DMS53 treated with DMSO at 0.1 percent for 48 hours (cell line): ENCODE results near the gene TAMALIN.
A peak's percentile ranks its signal among the peaks of the same experiment; 100 is the strongest.

Experiments used
- DNase-seq: peaks from one replicate; lab custom pipeline; 2025; ENCODE audit not compliant: unreplicated experiment; lab: John Stamatoyannopoulos, UW

The TAMALIN gene

DNA sequence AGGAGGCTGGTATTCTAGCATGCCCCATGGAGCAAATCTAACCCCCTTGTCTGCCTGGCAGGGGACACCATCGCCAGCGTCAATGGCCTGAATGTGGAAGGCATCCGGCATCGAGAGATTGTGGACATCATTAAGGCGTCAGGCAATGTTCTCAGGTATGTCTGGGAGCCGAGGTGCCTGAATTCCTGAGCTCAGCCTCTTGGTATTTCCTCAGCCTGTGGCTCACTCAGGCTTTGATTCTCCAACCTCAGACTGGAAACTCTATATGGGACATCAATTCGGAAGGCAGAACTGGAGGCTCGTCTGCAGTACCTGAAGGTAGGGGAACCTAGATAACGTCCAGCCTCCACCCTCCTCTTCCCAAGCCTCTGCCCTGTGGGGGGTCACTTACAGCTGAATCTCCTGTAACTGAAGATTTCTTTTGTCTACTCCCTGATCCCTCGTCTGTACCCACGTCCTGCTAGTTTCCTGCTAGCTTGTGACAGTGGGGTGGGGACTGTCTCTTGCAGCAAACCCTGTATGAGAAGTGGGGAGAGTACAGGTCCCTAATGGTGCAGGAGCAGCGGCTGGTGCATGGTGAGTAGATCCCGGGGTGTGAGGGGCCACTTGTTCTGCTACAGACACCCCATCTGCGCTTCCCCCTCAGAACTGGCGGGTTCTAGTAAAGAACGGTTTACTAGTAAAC is 7.0 kb downstream of the TAMALIN start:
- DNase-seq = no peak

GRCh38 chr12:52014567-52015530 is 8.1 kb downstream of the TAMALIN start:
- DNase-seq = no peak

- no peak for DNase-seq
Measured at GRCh38 chr12:52015532-52016041, 8.8 kb downstream of the TAMALIN start.

DNA sequence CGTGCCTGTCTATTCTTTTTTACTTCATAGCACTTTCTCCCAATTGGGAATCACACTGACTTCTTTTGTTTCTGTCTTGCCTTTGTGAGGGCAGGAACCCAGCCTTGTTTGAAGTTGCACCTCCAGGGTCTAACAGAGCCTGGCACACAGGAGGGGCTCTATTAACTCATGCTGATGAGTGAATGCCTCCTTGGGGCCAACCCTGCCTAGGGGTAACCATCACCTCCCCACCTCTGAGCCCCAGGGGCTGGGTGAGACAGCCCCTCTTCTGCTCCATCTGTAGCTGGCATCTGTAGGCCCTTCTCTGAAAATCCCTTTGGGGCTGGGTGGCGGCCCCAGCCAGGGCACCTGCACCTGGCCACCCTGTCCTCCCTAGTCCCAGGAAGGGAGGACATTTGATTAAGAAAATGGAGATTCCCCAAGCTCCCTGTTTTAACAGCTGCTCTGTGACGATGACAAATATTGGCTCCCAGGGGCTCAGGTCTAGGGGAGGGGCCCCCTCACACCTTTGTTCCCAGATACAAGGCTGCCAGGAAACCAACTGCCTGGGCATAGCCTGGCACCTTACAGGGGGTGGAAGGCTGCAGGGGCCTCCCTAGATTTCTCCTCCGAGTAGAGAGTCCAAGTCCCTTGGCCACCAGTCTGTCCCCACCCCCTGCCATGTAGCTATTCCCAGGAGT is 11.8 kb downstream of the TAMALIN start:
- peak; percentile 58 for DNase-seq

DNA sequence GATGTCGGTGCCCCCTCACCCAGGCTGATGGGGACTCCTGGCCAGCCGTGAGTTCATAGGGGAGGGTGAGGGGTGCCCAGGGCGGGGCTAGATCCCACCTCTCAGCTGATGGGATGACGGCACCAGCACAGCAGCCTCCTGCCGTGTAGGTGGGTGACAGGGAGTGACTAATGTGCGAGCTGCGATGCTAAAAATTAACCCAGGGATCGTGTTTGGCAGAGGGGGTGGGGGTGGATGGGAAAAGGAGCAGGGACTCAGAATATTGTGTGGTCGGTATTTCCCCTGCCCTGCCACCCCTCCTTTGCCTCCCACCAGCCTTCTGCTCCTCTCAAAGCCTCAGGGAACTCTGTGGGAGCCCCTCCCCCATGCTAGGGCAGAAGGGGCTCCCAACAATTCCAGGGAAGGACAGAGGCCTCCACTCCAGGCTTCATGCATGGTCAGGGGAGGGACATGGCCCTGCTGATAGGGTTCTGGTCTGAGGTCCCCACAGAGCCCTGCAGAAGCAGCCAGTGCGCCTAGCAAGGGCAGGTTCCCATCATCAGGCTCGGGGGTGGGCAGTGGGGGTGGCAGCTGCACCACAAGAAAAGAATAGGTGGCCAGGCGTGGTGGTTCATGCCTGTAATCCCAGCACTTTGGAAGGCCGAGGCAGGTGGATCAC is 12.5 kb downstream of the TAMALIN start:
- peak; percentile 38 for DNase-seq

GRCh38 chr12:52020539-52021336 is 14.0 kb downstream of the TAMALIN start:
- peak; percentile 46 for DNase-seq

GRCh38 chr12:52022841-52023181 is 16.1 kb downstream of the TAMALIN start:
- peak; percentile 58 for DNase-seq

GRCh38 chr12:52023182-52023975 is 16.6 kb downstream of the TAMALIN start:
- DNase-seq = peak; percentile 71

- no peak for DNase-seq
Measured at GRCh38 chr12:52023976-52024688, 17.4 kb downstream of the TAMALIN start.

GRCh38 chr12:52024845-52025230 is 18.1 kb downstream of the TAMALIN start:
- peak; percentile 24 for DNase-seq

GRCh38 chr12:52026263-52026662 is 19.5 kb downstream of the TAMALIN start:
- DNase-seq = no peak

DNA sequence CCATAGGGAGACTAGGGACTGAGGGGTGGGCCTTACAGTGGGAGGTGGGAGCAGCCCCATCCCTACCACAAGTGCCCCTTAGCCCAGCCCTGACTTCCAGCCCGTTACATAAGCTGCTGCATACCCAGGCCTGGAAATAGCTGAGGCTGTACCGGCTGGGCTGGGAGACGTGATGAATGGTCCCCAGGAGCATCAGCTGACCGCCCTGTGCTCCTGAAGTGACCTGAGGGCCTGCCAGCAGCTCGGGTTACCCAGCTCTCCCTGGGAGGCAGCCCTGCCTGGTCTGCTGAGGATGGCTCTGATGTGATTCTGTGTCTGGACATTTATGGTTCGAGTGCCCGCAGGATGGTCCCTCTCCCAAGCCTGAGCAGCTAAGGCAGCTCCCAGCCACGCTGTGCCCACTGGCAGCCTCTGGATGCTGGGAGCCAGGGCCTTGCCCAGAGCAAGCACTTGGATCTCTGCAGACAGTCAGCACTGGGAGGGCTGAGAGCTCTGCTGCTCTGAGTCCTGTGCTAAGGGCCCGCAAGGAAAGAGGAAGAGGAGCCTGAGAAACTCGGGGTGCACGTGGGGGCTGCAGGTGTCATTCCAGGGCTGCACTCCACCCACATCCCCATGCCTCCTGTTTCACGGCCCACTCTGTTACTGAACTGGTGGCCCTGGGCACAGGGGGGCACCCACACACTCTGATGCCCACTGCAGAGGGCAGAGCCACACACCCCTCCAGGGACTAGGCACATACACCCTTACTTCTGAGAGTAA is 20.5 kb downstream of the TAMALIN start:
- DNase-seq = no peak

- DNase-seq = peak; percentile 19
Measured at GRCh38 chr12:52029685-52030084, 22.9 kb downstream of the TAMALIN start.

GRCh38 chr12:52032446-52032803 is 25.7 kb downstream of the TAMALIN start:
- no peak for DNase-seq

GRCh38 chr12:52032804-52033445 is 26.2 kb downstream of the TAMALIN start:
- DNase-seq = peak; percentile 95

GRCh38 chr12:52033446-52034140 is 26.8 kb downstream of the TAMALIN start:
- DNase-seq = no peak

GRCh38 chr12:52035190-52035589 is 28.4 kb downstream of the TAMALIN start:
- no peak for DNase-seq
